ENCODE data around the gene RASSF1.
A peak's percentile ranks its signal among the peaks of the same experiment; 100 is the strongest.

Gene RASSF1

GRCh38 chr3:50293079-50293801 lies 47.4 kb downstream of the RASSF1 start:
- no peak for DNase-seq (ENCODE audit: extremely low read depth, low read depth)
- TF ChIP-seq CTCF (IDR thresholded peaks at IDR 0.05; ENCODE audit: low read depth, low read length, missing control alignments), result no peak
- peak overlapping the region; percentile 100 for H3K4me3 ChIP-seq (replicated peaks; ENCODE audit: low read depth, low read length)

GRCh38 chr3:50292159-50293078 lies 48.2 kb downstream of the RASSF1 start, which contains the start of gene IFRD2:
Gene IFRD2, minus strand, starts transcription at chr3:50292429. Its CDS starts 155 bp downstream, at chr3:50292274.
- TF ChIP-seq CTCF (IDR thresholded peaks at IDR 0.05; ENCODE audit: low read depth, low read length, missing control alignments), result no peak
- peak; percentile 95 for DNase-seq (ENCODE audit: extremely low read depth, low read depth)
- H3K4me3 ChIP-seq (replicated peaks; ENCODE audit: low read depth, low read length), result peak within 1 kb of the TSS; percentile 100

- no peak for TF ChIP-seq CTCF (IDR thresholded peaks at IDR 0.05; ENCODE audit: low read depth, low read length, missing control alignments)
- H3K4me3 ChIP-seq (replicated peaks; ENCODE audit: low read depth, low read length), result peak overlapping the region; percentile 100
- no peak for DNase-seq (ENCODE audit: extremely low read depth, low read depth)
Observed at GRCh38 chr3:50290161-50290641, 50.4 kb downstream of the RASSF1 start.

DNA sequence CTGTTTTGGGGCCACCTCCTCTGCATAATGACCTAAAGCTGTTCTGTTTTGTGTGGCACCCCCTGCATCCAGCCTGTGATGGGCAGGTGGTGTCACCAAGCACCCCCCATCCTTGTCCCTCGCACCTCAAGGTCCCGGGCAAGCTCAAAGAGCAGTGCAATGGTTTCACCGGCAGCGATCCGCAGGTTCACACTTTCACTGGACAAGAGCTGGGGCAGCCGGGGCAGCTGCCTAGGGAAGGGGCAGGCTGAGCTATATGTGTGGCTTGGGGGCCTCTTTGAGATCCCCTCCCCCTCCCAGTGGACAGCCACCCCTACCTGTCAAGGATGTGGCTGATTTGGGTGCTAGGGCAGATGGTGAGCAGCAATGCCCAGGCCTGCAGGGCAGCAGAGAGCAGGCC lies 51.5 kb downstream of the RASSF1 start:
- no peak overlapping the region for H3K4me3 ChIP-seq (replicated peaks; ENCODE audit: low read depth, low read length)
- TF ChIP-seq CTCF (IDR thresholded peaks at IDR 0.05; ENCODE audit: low read depth, low read length, missing control alignments), result no peak
- DNase-seq (ENCODE audit: extremely low read depth, low read depth), result no peak

DNA sequence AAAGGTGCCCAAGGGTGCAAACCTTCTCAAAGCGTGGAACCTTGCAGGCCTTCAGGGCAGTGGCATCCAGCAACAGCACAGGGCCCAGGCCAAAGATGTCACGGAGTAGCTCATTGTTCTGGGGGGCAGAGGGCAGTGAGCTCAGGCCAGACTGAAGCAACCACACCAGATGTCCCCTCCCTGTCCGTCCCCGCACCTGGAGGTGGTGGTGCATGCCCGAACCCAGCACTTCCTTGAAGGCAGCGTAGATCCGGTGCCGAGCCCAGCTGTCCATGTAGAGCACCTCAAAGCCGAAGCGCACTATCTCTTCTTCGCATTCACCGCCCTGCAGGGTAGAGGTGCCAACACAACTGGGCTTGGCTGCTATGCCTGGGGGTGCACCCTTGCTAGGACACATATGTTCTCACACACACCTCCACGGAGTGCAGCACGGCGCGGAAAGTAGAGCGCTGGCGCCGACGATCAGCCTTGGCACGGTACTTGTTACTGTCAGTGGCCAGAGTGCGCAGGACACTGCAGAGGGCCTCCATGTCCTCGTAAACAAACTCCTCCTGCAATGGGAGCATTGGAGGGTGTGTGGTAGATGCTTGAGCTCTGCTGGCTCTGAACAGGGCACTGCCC lies 52.1 kb downstream of the RASSF1 start:
- no peak overlapping the region for H3K4me3 ChIP-seq (replicated peaks; ENCODE audit: low read depth, low read length)
- no peak for DNase-seq (ENCODE audit: extremely low read depth, low read depth)
- no peak for TF ChIP-seq CTCF (IDR thresholded peaks at IDR 0.05; ENCODE audit: low read depth, low read length, missing control alignments)

DNA sequence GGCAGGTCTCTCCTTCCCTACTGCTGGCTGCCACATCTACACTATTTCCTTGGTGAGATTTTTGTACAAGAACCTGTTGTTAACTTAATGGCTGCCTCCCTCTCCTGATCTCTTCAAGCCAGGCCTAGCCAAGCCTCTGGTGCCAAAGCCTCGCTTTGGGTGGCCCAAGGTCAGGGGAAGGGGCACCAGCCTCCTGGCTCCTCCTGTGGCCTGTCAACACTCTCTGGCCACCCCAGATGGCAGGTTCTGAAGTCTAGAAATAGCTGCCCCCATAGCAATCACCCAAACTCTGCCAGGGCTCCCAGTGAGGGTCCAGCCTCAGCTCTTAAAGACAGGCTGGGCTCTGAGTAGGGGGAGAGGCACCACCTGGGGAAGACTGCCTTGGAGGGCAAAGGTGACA lies 53.4 kb downstream of the RASSF1 start:
- no peak overlapping the region for H3K4me3 ChIP-seq (replicated peaks; ENCODE audit: low read depth, low read length)
- DNase-seq (ENCODE audit: extremely low read depth, low read depth), result no peak
- no peak for TF ChIP-seq CTCF (IDR thresholded peaks at IDR 0.05; ENCODE audit: low read depth, low read length, missing control alignments)
